Rectal smooth muscle tissue (tissue), 1 donor: ENCODE measurements around the gene RBM41.
"Not testable (repeated sequence)": the region's sequence is repeated elsewhere in the genome, so short reads cannot be mapped to it uniquely, and the experiment has no call there.

ENCODE experiments used
- H3K27ac ChIP-seq: one replicate; pipeline ENCODE4 v1.7.0; 2013; ENCODE audit warnings: low read depth, low read length, inconsistent platforms
- H3K27me3 ChIP-seq: one replicate; pipeline ENCODE4 v1.7.0; 2013; ENCODE audit warnings: low read length; ENCODE audit not compliant: control insufficient read depth, insufficient read depth
- H3K36me3 ChIP-seq: one replicate; pipeline ENCODE4 v1.7.0; 2013; ENCODE audit warnings: low read length; ENCODE audit not compliant: control insufficient read depth, insufficient read depth
- H3K4me1 ChIP-seq: one replicate; pipeline ENCODE4 v1.7.0; 2013; ENCODE audit warnings: low read length; ENCODE audit not compliant: control insufficient read depth, insufficient read depth
- H3K4me3 ChIP-seq: one replicate; pipeline ENCODE4 v1.7.0; 2013; ENCODE audit warnings: low read length
- H3K9ac ChIP-seq: one replicate; pipeline ENCODE4 v1.7.0; 2013; ENCODE audit warnings: low read length

The RBM41 gene

GRCh38 chrX:107118322-107119147 is at the start of gene RBM41:
Gene RBM41 (minus strand): TSS chrX:107118822. CDS start chrX:107118773, 49 bp downstream.
- Histone ChIP-seq H3K4me1 (peaks cover 5% of the 10 kb centered on the region), H3K36me3 (no peaks in the 10 kb centered on the region), H3K9ac (peak within 1 kb of the TSS; percentile 28), H3K4me3 (peak within 1 kb of the TSS; percentile 65), H3K27ac (peak within 1 kb of the TSS; percentile 21), H3K27me3 (no peaks in the 10 kb centered on the region)

DNA sequence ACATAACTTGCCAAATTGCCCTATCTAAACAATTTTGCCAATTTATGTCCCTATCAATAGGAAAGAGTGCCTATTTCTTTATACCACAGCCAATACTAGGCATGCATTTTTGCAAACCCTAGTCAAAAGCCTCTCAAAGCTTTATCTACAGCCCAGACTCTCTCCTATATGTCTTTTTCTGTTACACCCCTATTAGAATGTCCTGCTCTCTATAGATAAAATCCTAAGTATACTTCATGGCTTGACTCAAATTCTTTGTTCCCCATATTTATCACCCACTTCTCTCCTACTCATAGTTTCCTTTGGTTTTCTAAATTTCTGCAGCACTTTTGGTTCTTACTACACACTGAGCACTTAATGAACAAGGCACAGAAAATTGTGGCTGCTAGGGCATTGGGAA is 49.6 kb upstream of the RBM41 start:
- Histone ChIP-seq H3K36me3 (no peaks in the 10 kb centered on the region), H3K27ac (no peak overlapping the region)

GRCh38 chrX:107167163-107167921 is 48.7 kb upstream of the RBM41 start:
- no peaks in the 10 kb centered on the region for H3K36me3 ChIP-seq
- H3K27me3 ChIP-seq = no peaks in the 10 kb centered on the region
- no peaks in the 10 kb centered on the region for H3K4me1 ChIP-seq
- no peak overlapping the region for H3K9ac ChIP-seq
- no peak overlapping the region for H3K4me3 ChIP-seq
- H3K27ac ChIP-seq = no peak overlapping the region

More for the DNA sequence above, 49.6 kb upstream of the RBM41 start:
- no peaks in the 10 kb centered on the region for H3K4me1 ChIP-seq
- H3K9ac ChIP-seq = no peak overlapping the region
- H3K27me3 ChIP-seq = no peaks in the 10 kb centered on the region
- no peak overlapping the region for H3K4me3 ChIP-seq

DNA sequence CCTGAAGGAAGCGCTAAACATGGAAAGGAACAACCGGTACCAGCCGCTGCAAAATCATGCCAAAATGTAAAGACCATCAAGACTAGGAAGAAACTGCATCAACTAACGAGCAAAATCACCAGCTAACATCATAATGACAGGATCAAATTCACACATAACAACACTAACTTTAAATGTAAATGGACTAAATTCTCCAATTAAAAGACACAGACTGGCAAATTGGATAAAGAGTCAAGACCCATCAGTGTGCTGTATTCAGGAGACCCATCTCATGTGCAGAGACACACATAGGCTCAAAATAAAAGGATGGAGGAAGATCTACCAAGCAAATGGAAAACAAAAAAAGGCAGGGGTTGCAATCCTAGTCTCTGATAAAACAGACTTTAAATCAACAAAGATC is 39.0 kb upstream of the RBM41 start:
- H3K4me3 ChIP-seq, H3K4me1 ChIP-seq, H3K9ac ChIP-seq, H3K27me3 ChIP-seq, H3K27ac ChIP-seq, H3K36me3 ChIP-seq: not testable (repeated sequence)

DNA sequence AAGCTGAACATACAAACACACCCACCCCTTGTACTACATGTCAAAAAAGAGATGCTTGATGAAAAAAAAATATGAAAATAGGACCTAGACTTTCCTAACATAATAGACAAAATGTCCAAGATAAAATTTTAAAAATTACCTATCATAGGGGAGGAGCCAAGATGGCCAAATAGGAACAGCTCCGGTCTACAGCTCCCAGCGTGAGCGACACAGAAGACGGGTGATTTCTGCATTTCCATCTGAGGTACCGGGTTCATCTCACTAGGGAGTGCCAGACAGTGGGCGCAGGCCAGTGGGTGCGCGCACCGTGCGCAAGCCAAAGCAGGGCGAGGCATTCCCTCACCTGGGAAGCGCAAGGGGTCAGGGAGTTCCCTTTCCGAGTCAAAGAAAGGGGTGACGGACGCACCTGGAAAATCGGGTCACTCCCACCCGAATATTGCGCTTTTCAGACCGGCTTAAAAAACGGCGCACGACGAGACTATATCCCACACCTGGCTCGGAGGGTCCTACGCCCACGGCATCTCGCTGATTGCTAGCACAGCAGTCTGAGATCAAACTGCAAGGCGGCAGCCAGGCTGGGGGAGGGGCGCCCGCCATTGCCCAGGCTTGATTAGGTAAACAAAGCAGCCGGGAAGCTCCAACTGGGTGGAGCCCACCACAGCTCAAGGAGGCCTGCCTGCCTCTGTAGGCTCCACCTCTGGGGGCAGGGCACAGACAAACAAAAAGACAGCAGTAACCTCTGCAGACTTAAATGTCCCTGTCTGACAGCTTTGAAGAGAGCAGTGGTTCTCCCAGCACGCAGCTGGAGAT is 37.2 kb upstream of the RBM41 start:
- not testable (repeated sequence) for H3K27ac ChIP-seq, H3K4me3 ChIP-seq, H3K27me3 ChIP-seq, H3K4me1 ChIP-seq, H3K36me3 ChIP-seq, H3K9ac ChIP-seq

GRCh38 chrX:107154787-107155620 is 36.4 kb upstream of the RBM41 start:
- no peaks in the 10 kb centered on the region for H3K4me1 ChIP-seq

DNA sequence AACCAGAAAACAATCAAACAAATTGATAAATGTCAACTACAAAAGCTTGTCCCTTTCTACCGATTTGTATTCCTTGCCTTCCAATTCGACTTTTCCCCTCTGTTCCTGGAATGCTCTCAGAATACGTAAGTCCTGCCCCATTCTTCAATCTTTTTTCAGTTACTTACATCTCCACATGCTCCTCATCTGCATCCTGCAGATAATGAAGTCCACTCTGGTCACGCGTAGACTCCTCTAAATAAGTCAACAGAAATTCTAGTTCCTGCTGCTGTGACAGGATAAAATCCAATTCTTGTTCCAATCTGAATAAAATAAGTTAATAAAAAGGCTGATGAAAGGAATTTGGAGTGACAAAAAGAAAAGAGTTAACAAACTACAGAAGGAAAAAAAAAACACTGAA is 34.4 kb upstream of the RBM41 start:
- Histone ChIP-seq H3K4me1 (no peaks in the 10 kb centered on the region), H3K27me3 (no peaks in the 10 kb centered on the region), H3K9ac (no peak overlapping the region), H3K36me3 (no peaks in the 10 kb centered on the region), H3K27ac (no peak overlapping the region), H3K4me3 (no peak overlapping the region)

More at GRCh38 chrX:107154787-107155620, 36.4 kb upstream of the RBM41 start:
- H3K9ac ChIP-seq = no peak overlapping the region
- no peak overlapping the region for H3K4me3 ChIP-seq
- no peak overlapping the region for H3K27ac ChIP-seq
- H3K36me3 ChIP-seq = no peaks in the 10 kb centered on the region
- H3K27me3 ChIP-seq = no peaks in the 10 kb centered on the region

- H3K27me3 ChIP-seq = no peaks in the 10 kb centered on the region
- no peak overlapping the region for H3K9ac ChIP-seq
- no peaks in the 10 kb centered on the region for H3K36me3 ChIP-seq
- no peaks in the 10 kb centered on the region for H3K4me1 ChIP-seq
- no peak overlapping the region for H3K4me3 ChIP-seq
- H3K27ac ChIP-seq = no peak overlapping the region
Observed at GRCh38 chrX:107146670-107147069, 28.0 kb upstream of the RBM41 start.

GRCh38 chrX:107135965-107136307 is 17.3 kb upstream of the RBM41 start:
- no peak overlapping the region for H3K27ac ChIP-seq
- no peak overlapping the region for H3K9ac ChIP-seq
- no peaks in the 10 kb centered on the region for H3K36me3 ChIP-seq
- H3K4me1 ChIP-seq = no peaks in the 10 kb centered on the region
- H3K4me3 ChIP-seq = no peak overlapping the region
- H3K27me3 ChIP-seq = no peaks in the 10 kb centered on the region

- Histone ChIP-seq H3K4me3 (no peak overlapping the region), H3K9ac (no peak overlapping the region), H3K4me1 (no peaks in the 10 kb centered on the region), H3K36me3 (no peaks in the 10 kb centered on the region), H3K27me3 (no peaks in the 10 kb centered on the region), H3K27ac (no peak overlapping the region)
Observed at GRCh38 chrX:107135049-107135964, 16.7 kb upstream of the RBM41 start.

DNA sequence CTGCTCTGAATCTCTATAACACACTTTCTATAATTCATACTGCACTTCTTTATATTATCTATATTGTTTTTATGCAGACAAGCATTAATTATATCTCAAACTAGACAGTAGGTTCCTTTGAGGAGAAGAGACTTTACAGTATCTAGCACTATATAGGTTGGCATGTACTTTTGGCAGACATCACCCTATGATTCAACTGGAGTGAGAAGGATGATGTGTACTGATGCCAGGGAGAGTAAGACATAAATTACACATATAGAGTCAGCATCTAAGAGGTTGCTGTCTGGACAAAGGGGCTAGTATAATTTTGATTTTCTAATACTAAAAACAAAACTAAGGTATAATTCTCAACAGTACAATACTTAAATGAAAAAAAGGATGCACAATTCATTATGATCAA is 5.1 kb upstream of the RBM41 start:
- Histone ChIP-seq H3K27ac (no peak overlapping the region), H3K4me3 (no peak overlapping the region), H3K36me3 (no peaks in the 10 kb centered on the region), H3K9ac (no peak overlapping the region), H3K4me1 (peaks cover 2% of the 10 kb centered on the region), H3K27me3 (no peaks in the 10 kb centered on the region)
